ENCODE results near the gene CHD1. TPM values are rescaled to one million over a fixed set of nuclear protein-coding genes. Genes with fewer than 3 reads are reported as not detected.

Gene CHD1
- total RNA-seq, 4 donors from 2014 or later: 59.3 to 112 (median 69.0) TPM

- no peak for TF ChIP-seq CTCF (IDR thresholded peaks at IDR 0.05; ENCODE audit: low read depth)
These were observed 48.2 kb downstream of the CHD1 start for GRCh38 chr5:98880598-98880997.

DNA sequence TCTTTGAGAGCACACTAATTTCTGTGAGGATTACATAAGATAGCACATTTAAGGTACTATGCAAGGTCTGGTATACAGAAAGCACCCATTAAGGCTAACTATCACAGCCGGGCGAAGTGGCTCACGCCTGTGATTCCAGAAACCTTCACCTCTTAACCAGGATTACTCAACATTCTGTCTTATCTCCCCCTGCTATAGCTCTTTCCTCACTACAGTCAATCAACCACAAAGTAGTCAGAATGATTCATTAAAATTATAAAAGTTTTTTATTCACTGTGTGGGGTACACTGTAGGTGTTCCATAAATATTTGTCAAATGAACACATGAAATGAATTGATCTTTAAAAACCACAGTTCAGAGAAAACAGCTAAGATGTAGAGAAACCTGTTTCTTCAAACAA lies 48.7 kb downstream of the CHD1 start:
- no peak for TF ChIP-seq CTCF (IDR thresholded peaks at IDR 0.05; ENCODE audit: low read depth)

DNA sequence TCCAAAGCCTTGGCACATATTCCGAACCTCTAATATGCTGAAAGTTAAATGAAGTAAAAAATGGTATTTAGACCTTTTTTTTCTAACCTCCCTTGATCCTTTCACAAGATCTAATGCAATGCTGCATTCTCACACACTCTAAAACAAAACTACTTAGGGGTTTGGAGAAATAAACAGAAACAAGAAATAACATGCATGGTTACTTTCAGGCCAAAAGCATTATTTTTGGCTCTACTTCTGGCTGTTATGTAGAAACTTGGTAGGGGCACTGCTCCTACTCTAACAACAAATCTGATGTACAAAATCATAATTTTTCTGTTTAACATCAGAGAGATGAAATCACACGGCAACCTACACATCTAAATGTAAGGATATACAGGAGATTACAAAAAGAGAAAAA lies 51.2 kb downstream of the CHD1 start:
- TF ChIP-seq CTCF (IDR thresholded peaks at IDR 0.05; ENCODE audit: low read depth): no peak

DNA sequence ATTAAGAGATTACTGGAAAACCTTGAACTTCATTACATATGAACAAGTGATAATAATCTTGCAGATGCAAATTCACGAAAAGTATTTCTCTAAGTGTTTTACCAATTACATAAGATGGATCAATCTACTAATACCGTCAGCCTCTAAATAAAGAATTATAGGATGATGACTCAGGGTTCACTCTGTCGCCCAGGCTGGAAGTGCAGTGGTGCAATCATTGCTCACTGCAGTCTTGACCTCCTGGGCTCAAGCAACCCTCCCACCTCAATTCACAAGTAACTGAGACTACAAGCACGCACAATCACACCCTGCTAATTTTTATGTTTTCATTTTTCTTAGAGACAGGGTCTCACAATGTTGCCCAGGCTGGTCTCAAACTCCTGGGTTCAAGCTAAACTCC lies 56.1 kb downstream of the CHD1 start:
- TF ChIP-seq CTCF (IDR thresholded peaks at IDR 0.05; ENCODE audit: low read depth): no peak

DNA sequence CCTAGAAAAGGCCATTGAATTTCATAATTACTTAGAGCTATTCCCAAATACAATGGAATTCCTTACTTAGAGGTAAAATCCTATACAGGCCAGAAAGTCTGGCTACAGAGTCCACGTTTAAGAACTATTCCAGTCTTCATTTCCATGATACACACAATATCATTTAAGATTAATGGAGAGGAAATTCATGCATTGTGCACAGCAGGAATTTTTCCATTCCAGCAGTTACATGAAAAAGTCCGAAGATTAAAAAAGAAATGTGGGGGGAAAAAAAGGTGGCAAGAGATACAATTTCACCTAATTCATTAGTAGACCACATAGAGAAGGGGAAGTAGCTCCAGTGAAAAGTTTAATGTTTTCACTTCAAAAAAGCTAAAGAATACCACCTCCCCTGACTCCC lies 63.1 kb downstream of the CHD1 start:
- no peak for TF ChIP-seq CTCF (IDR thresholded peaks at IDR 0.05; ENCODE audit: low read depth)

- no peak for TF ChIP-seq CTCF (IDR thresholded peaks at IDR 0.05; ENCODE audit: low read depth)
These were observed 81.8 kb downstream of the CHD1 start for GRCh38 chr5:98847054-98847453.

DNA sequence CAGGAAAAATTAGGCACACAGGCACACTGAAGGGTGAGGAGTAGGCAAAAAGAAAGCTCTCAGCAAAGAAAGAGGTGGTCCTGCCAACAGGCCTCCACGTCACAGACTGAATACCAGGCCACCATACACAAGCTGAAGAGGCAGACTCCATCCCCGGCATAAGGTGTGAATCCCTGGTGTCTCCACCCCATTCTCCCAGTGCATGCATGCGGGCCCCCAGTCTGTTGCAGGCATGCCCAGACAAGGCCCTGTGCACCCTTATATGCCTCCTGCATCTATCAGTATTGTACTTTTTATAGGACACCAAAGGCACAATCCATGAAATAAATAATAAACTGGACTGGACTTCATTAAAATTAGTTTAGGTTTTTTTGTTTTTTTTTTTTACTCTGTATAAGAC lies 82.3 kb downstream of the CHD1 start:
- TF ChIP-seq CTCF (IDR thresholded peaks at IDR 0.05; ENCODE audit: low read depth): no peak

DNA sequence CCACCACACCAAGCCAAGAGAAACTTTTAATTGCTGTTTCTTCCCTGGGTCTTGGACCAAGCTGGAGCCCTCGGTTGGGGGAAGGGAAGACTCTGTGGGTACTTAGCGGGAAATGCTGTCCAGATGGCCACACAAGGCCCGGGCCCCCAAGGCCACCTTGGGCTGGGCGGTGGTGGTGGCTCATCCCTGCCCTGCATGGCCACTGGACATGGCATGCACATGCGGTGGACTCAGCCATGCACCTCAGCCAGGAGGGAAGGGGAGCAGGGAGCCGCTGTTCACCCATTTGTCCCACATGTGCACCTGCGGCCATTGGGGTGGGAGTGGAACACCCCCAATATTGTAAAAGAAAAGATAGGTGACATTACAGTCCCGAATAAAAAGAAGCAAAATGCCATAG lies 82.9 kb downstream of the CHD1 start:
- TF ChIP-seq CTCF (IDR thresholded peaks at IDR 0.05; ENCODE audit: low read depth): no peak

All from subcutaneous adipose tissue (tissue), 4 donors.